GM19455 (cell line): ENCODE measurements around the gene TOB1.
"Not testable (repeated sequence)": the region's sequence is repeated elsewhere in the genome, so short reads cannot be mapped to it uniquely, and the experiment has no call there.

Source experiments
- ATAC-seq: cut with Tn5 transposase; IDR thresholded peaks from one replicate; pipeline ENCODE4 v1.9.1; 2021; ENCODE audit not compliant: unreplicated experiment

The TOB1 gene

DNA sequence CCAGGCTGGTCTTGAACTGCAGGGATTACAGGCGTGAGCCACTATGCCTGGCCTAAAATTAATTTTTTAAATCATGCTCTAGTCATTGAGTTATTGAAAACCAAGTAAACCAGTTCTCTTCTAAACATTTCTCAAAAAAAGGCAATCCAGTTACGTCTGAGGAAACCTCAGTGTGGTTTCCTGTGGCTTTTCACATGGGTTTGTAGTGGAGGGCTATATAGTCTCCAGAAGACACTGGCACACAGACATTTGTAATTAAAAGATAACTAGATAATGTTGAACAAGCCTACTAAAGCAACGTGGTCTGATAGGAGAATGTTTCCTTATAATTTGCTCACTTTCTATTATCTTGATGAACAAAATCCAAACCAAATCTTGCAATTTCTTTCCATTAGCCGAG lies 5.2 kb upstream of the TOB1 start:
- no peak for ATAC-seq

DNA sequence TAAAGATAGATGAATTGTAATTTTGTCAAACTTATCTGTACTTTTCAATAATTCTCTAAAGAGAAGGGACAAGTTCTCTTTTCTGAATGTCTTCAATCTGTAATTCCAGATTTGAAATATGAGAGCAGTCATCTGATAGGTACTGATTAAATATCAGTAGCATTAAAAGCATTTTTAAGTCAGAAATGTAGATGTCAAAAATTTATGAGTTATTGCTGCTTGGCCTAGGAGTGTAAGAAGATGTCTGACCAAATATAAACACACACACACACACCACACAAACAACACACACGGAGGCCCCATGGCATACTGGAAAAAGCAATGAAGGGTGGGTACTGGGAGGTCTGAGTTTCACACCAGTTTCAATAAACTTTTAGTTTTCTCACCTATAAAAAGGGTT lies 2.4 kb upstream of the TOB1 start:
- ATAC-seq, result no peak

DNA sequence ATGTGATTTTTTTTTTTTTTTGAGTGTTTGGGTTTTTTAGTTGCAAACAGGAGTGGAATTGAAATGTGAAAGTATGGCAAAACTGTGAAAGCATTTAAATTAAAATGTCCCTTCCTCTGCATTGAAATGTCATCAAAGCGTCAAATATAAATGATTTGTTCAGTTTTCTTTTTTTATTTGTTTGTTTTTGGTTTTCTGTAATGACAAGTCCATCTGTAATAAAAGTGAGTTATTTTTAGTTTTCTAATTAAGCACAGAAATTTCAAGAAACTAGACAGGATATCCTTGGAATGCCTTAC lies 1.9 kb upstream of the TOB1 start:
- no peak for ATAC-seq

DNA sequence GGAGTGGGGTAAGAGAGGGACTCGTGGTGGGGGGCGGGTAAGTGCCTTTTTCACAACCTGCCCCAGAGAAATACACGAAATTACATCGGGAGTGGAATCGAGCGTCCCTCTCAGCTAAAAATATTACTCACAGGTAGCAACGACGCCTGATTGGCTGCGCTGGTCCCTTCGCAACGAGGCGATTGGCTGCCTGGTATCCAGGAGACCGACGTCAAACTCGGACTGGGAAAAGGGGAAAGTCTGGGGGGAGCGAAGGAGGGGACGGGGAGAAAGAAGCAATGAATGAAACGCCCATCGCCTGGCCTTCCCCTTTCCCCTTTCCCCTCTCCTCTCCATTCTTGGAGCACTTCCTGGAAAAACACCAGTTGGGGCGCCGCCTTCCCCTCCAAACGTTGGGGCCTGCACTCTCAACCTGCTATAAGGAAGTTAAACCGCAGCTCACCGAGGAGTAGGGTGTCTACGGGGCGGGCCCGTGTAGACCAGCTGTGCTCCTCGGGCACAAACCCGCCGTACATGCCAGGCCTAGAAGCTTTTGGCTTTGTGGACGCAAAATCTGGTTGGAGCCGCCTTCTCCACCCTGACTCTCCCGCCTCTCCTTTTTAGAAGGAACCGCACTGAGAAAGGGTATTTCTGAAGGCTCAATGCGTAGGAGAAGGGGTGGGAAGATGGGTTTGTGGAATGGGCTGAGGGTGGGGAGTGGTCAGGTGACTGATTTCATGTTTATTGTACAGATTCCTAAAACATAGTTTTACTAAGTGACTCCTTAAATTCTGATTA lies 1.4 kb upstream of the TOB1 start:
- ATAC-seq, result peak; percentile 34

DNA sequence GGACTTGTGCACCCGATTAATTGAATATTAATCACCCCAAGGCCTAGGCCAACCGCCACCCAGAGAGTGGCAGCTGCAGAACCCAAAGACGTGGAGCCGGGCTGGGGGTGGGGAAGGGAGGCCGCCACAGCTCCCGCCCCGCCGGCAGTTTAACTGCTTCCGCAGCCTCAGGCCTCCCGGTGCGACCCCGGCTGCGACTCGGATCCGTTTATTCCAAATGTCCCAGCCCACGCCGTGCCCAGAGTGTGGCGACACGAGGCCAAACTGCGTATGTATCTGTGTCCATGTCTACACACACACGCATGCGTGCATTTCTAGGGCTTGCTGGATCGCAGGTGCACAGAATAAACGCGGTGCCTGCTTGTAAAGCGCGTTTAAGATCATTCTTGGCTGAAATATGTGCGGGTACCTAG lies 802 bp upstream of the TOB1 start:
- ATAC-seq, result no peak

DNA sequence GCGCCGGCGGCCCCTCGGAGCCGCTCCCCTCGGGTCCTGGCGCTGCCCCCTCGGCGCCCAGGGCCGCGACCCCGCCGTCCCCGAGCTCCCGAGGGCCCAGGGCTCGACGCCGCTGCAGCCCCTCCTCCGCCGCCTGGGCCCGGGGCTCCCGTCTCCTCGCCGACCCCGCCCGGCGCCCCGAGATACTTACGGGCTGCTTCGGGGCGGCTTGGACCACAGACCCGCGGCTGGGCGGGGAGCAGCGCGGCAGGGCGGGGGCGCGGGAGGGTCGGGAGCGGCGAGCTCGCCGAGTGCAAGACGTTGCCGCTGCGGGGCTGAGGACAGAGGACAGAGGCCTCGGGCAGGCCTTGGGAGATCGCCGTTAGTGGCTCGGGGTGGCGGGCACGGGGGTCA lies 290 bp downstream of the TOB1 start:
- peak; percentile 19 for ATAC-seq

DNA sequence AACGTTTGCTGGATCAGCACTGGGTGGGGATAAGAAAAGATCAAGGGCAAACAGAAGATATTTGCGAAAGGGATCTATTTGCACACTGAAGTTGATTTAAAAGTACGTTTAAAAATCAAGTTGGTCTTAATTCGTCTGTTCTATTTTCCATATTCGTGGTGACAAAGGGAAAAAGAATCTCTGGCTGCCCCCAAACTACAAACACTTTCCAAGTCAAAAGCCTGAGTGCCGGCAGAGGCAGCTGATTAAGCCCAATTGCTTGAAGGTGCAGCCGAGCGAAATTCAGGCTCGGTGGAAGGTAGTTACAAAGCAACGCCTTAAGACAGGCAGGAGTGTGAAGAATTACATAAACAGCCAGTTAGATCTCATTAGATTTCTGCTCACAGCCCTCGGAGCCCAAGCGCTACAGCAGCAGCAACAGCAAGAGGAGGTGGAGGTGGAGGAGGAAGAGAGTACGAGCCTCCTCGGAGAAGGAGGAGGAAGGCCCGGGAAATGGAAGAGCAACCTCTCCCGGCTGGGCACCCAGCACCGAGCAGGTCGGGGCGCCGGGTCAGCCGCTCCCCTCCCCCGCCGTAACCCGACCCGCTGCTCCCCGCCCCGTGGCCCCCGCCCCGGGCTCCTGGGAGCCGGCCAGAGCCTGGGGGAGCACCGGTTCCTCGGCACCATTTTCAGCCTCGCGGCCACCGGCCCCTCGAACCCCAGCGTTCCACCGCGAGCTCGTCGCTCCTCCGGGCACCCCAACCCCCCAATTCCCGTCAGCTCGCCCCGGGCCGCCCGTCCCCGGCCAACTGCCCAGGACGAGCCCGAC lies 890 bp downstream of the TOB1 start:
- ATAC-seq, result peak; percentile 35

DNA sequence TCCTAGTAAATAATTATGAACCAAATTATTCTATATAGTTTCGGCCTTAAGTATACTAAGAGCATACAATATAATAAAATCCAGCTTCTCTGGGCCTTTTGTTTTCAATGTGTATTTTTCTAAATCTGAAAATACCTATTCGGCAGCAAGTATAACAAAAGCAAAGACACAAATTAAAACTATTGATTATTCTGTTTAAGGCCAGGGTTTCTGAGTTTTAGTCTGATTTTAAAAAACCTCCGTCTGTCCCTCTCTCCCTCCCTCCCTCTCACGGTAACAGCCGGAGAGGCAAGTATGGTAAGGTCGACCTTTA lies 1.5 kb downstream of the TOB1 start:
- no peak for ATAC-seq

DNA sequence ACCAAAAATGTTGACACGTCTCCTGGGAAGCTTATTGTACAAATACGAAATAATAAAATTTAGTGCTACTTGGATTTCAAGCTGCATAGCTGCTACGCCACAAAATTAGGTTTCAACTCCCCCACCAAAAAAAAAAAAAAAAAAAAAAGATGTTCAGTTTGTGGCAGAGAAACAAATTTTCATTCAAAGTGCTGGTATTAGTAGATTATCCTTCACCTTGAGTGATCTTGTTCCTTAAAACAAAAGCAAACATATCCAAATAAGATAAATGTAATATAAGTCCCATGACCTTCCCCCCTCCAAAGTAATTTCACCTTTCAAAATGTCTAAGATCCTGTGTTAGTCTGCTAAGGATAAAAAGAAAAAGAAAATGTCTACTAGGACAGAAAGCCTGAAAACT lies 2.2 kb downstream of the TOB1 start:
- no peak for ATAC-seq

DNA sequence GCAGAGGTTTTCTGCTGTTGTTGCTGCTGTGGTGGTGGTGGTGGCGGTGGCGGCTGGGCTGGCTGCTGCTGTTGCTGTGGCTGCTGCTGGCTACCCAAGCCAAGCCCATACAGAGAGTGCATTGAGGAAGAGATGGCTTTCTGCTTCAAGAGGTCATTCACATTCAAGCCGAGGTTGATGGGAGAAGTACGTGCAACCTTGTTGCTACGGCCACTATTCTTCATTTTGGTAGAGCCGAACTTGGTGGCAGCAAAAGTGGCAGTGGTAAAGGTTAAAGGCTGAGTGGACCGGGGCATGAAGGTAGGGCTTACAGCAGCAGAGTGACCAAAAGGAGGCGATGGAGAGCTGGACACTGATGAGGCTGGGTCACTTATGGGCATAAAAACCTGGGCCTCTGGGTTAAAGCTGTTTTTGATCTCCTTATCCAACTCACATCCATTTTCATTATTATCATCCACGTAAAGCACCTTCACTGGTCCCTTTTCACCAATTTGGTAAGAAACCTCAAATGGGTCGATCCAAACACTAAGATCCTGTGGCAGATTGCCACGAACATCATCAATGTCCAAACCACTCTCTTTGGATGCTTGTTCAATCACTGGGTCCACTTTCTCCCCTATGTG lies 2.8 kb downstream of the TOB1 start:
- no peak for ATAC-seq

DNA sequence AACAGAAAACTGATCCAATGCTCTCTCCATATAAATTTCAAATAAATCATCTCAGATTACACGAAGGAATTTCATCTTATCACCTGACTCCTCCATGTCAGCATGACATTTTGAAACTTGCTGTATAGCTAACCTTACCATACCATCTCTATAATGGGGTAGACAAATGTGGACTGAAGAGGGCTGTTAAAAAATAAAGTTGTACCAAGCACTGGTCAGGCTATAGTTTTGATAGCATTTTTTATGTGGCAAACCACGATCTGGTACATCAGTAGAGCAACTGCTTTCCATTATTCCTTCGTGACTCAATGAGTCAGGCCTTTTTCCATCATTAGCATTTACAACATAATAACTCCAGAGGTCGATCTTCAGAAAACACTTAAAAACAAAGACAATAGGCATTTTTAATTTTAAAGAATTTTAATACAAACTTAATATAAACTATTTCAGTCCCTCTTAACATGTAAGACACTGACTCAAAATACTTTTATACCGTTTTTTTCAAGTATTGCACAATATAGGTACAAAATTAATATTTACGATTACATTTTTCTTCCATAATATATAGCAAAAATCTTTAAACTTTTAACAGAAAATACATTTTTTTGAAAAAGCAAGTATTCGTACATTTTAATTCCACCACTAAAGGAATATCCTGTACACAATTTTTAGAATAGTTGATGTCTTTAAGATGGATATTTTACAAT lies 4.2 kb downstream of the TOB1 start:
- no peak for ATAC-seq

DNA sequence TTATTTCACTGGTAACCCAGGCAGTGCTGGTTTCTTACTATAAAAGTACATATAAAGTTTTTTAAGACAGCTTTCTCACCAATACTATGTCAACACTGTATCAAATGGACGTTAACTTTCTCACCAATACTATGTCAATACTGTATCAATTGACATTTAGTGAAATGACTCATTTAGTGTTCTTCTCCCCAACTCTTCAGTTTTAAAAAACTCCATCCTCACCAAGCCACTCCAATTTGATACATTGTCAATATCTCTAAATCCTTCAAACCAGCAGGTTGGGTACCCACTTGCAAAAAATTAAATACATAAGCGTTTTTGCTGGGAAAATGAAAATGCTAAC lies 4.8 kb downstream of the TOB1 start:
- no peak for ATAC-seq

DNA sequence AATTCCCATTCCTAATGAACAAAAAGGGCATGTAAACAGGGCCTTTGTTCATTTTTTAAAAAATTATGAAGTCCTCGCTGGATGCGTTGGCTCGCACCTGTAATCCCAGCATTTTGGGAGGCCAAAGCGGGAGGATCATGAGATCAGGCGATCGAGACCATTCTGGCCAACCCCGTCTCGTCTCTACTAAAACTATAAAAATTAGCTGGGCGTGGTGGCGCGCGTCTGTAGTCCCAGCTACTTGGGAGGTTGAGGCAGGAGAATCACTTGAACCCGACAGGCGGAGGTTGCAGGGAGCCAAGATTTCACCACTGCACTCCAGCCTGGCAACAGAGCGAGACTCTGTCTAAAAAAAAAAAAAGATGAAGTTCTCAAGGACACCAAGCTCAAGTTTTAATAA lies 6.4 kb downstream of the TOB1 start:
- not testable (repeated sequence) for ATAC-seq

DNA sequence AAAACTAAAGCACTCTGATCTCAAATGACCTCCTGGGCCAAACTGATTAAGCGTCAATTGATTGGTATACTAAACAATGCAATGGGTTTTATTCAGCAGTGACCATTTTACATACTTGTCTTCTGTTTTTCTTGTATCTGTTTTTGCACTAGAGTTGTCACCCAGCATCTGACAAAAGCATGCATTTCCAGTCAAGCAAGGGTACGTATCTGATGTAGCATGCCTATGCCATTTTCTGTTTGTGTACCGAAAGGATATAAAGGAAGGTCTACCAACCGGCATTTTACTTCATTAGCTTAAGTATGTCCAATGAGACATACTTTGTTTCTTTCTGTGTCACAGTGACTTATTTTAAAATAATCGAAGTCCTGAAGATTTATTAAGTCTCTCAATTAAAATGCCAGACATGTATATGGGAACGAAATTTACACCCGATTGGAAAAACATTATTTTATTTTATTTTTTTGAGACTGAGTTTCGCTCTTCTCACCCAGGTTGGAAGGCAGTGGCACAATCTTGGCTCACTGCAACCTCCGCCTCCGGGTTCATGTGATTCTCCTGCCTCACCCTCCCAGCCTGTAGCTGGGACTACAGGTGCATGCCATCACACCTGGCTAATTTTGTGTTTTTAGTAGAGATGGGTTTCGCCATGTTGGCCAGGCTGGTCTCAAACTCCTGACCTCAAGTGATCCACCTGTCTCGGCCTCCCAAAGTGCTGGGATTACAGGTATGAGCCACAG lies 7.5 kb downstream of the TOB1 start:
- ATAC-seq, result no peak

DNA sequence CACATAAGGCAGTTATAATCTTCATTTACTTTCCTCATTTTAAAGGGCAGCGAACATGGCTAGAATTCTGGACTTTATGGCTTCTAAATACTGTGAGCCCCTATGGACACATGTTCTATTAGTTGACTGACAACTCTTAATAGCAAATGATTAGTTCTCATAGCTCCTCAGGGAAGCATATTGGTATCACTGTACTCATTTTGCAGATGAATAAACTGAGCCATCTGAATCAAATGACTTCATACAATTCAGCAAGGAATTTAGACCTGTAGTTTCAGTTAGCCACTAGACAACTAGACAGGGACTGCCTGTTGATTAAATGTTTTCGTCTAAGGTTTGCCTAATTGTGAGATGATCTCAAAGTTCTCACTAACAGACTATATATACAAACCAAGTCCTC lies 9.7 kb downstream of the TOB1 start:
- ATAC-seq, result no peak

DNA sequence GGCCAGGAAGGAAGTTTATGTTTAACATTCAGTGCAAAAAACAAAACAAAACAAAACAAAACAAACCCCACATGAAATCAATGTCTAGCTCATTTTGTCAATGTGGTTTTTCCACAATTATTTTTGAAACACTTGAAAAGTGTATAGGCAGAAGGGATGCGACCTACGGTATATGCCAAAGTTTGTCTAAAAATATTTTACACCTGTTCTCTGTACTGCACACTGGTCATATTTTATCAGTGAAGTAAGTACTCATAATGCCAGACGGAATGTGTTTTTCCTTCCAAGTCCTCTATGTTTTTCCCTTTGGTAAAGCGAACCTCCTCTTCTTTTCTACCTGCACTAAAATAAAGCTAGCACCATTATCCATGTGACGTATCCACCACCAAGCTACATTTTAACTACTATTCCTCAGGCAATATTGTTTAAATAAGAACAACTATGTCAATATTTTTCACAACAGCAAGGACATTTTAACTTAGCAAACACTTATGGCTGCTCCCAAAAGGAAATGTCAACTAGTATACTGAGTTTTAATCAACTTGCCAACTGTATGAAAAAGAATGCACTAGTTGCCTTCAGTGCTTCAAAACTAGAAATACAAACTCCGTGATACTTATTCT lies 10.3 kb downstream of the TOB1 start:
- no peak for ATAC-seq

DNA sequence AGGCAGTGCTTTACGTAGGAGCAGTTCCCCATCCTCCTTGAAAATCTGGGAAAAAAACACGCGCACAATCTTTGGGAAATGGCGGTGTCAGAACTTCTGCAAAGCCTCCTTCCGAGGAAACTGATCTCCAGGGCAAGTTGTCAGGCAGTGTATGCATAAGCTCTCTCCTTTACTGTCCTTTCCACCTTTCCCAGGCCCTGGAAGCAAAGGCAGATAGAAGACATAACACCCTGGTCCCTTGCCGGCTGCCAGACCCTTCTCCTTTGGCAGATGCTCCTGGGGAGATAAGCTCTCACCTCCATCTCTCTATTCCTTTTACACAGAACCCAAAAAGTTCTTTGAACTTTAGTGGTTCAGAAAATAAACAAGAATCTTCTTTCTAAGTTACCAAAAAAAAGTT lies 12.4 kb downstream of the TOB1 start:
- no peak for ATAC-seq

DNA sequence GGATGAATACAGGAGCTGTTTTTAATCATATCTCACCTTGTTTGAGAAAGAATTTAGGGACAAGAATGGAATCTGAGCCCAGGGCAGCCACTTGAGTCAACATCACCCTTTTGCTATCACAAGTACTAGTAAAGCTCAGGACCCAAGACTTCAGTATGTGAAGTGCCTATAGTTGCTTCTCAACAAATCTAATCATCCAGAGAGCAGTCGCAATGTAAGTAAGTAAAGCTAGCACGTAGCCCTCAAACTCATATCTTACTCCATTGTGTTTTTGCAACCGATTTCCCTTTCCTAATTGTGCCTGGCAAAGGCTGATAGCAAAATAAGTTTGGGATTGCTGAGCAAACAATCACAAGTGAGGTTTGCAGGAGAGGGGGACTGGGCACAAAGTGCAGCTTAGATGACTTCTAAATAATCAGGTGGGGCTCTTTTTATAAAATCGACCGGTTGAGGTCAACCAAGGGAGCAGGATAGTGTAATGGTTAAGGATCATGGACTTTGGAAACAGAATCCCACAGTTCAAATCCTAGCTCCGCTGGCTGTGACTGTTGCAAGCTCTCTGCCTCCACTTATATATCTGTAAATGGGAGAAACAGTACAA lies 13.0 kb downstream of the TOB1 start:
- ATAC-seq, result no peak

DNA sequence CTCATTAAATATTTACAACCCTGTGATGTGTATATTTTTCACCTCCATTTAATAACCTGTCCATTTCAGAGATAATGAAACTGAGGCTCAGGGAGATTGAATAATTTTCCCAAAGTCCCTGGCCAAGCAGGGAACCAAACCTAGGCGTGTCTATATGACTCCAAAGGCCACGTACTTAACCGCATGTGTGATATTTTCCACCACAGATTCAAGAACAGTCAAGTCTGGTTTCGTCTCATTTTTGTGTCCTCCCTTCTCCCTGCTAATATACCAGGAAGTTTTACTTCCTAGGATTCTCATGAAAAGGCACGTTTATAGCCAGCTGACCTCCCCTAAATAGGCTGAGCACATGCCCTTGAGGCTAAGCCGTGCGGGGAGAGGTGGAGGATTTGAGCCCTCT lies 15.5 kb downstream of the TOB1 start:
- no peak for ATAC-seq

DNA sequence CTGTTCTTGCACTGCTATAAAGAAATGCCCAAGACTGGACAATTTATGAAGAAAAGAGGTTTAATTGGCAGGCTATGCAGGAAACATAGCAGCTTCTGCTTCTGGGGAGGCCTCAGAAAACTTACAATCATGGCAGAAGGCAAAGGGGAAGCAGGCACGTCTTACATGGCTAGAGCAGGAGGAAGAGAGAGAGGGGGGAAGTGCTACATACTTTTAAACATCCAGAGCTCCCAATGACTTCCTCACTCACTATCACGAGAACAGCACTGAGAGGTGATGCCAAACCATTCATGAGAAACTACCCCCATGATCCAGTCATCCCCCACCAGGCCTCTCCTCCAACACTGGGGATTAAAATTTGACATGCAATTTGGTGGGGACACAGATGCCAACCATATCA lies 17.4 kb downstream of the TOB1 start:
- no peak for ATAC-seq
